Measurements from ENCODE around the gene ATP13A1.

GRCh38 chr19:19623383-19623782 lies 40.1 kb downstream of the ATP13A1 start:
- TF ChIP-seq, protein P1, sequence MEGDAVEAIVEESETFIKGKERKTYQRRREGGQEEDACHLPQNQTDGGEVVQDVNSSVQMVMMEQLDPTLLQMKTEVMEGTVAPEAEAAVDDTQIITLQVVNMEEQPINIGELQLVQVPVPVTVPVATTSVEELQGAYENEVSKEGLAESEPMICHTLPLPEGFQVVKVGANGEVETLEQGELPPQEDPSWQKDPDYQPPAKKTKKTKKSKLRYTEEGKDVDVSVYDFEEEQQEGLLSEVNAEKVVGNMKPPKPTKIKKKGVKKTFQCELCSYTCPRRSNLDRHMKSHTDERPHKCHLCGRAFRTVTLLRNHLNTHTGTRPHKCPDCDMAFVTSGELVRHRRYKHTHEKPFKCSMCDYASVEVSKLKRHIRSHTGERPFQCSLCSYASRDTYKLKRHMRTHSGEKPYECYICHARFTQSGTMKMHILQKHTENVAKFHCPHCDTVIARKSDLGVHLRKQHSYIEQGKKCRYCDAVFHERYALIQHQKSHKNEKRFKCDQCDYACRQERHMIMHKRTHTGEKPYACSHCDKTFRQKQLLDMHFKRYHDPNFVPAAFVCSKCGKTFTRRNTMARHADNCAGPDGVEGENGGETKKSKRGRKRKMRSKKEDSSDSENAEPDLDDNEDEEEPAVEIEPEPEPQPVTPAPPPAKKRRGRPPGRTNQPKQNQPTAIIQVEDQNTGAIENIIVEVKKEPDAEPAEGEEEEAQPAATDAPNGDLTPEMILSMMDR (conservative IDR thresholded peaks at IDR 0.05) = no peak
- no peak for TF ChIP-seq EZH2 (IDR thresholded peaks at IDR 0.05; ENCODE audit: low read depth)
